Naive B cell (primary cell): ENCODE measurements around the gene CDC42EP3. TPM values are rescaled to one million over a fixed set of nuclear protein-coding genes. Genes with fewer than 3 reads are reported as not detected.

Experiments
- ATAC-seq, 2 donors: fragments of 150-1000 bp; cut with Tn5 transposase; 2 replicates each; pipeline ENCODE4 v1.10.0; 2021; ENCODE audit warnings: low read depth in 2 of 2, mild to moderate bottlenecking in 2 of 2, moderate library complexity in 2 of 2
- DNase-seq: peaks from one replicate; pipeline ENCODE4 v3.0.0; 2022
- H3K27ac Mint-ChIP-seq, 6 donors: one replicate each; pipeline ENCODE4 v1.8.0; 2020 to 2022; ENCODE audit warnings: mild to moderate bottlenecking in 6 of 6, mixed read lengths in 6 of 6, moderate library complexity in 5 of 6, inconsistent platforms in 2 of 6
- H3K27me3 Mint-ChIP-seq, 3 donors: one replicate each; pipeline ENCODE4 v1.8.0; 2021 to 2022; ENCODE audit warnings: mixed read lengths in 3 of 3, mild to moderate bottlenecking in 1 of 3
- H3K36me3 Mint-ChIP-seq, 2 donors: one replicate each; pipeline ENCODE4 v1.8.0; 2020 to 2022; ENCODE audit warnings: mixed read lengths in 2 of 2, inconsistent platforms in 1 of 2, mild to moderate bottlenecking in 1 of 2
- H3K4me1 Mint-ChIP-seq, 3 donors: one replicate each; pipeline ENCODE4 v1.8.0; 2020 to 2022; ENCODE audit warnings: mixed read lengths in 3 of 3, inconsistent platforms in 1 of 3, mild to moderate bottlenecking in 1 of 3, moderate library complexity in 1 of 3
- H3K4me3 Mint-ChIP-seq, 8 donors: one replicate each; pipeline ENCODE4 v1.8.0; 2020 to 2022; ENCODE audit warnings: mild to moderate bottlenecking in 8 of 8, mixed read lengths in 8 of 8, moderate library complexity in 8 of 8, inconsistent platforms in 2 of 8
- H3K9me3 Mint-ChIP-seq, 7 donors: one replicate each; pipeline ENCODE4 v1.8.0; 2020 to 2022; ENCODE audit warnings: mixed read lengths in 7 of 7, mild to moderate bottlenecking in 5 of 7, inconsistent platforms in 2 of 7, moderate library complexity in 1 of 7
- polyA plus RNA-seq, 6 donors: library from polyadenylated mRNA; unstranded; fragments of 300-500 nt; fragmentation: Illumina TruSeq; gene quantifications; one replicate each; pipeline ENCODE4 v1.2.3, GENCODE V29; 2021; ENCODE audit warnings: low read depth in 6 of 6

The CDC42EP3 gene
- polyA plus RNA-seq, 6 donors from 2014 or later: 4.5 to 24.5 (median 12.1) TPM

- peaks cover 0 to 5% (median 0%) of the 10 kb centered on the region in 3 donors for H3K27me3 Mint-ChIP-seq
- peaks cover 0 to 8% (median 0%) of the 10 kb centered on the region in 7 donors for H3K9me3 Mint-ChIP-seq
- H3K4me3 Mint-ChIP-seq: peak overlapping the region in 5 of 8 donors; percentile 48 to 81 (median 51)
- ATAC-seq (no peak), DNase-seq (no peak)
- H3K4me1 Mint-ChIP-seq: peaks cover 34 to 39% (median 38%) of the 10 kb centered on the region in 3 donors
- peaks cover 6 to 9% of the 10 kb centered on the region in 2 donors for H3K36me3 Mint-ChIP-seq
- H3K27ac Mint-ChIP-seq: peak overlapping the region; percentile 86 to 99 (median 96)
These were observed 34.9 kb downstream of the CDC42EP3 start for GRCh38 chr2:37636381-37637066.

GRCh38 chr2:37635504-37636380 is 35.7 kb downstream of the CDC42EP3 start:
- H3K4me3 Mint-ChIP-seq: peak overlapping the region in 7 of 8 donors; percentile 48 to 81 (median 56)
- H3K36me3 Mint-ChIP-seq: peaks cover 0 to 9% of the 10 kb centered on the region in 2 donors
- peak; percentile 82 for DNase-seq
- peaks cover 0 to 9% (median 0%) of the 10 kb centered on the region in 3 donors for H3K27me3 Mint-ChIP-seq
- ATAC-seq: peak; percentile 92
- peaks cover 0 to 8% (median 0%) of the 10 kb centered on the region in 7 donors for H3K9me3 Mint-ChIP-seq
- peaks cover 34 to 39% (median 38%) of the 10 kb centered on the region in 3 donors for H3K4me1 Mint-ChIP-seq
- peak overlapping the region; percentile 86 to 99 (median 96) for H3K27ac Mint-ChIP-seq

GRCh38 chr2:37634914-37635503 is 36.4 kb downstream of the CDC42EP3 start:
- Mint-ChIP-seq H3K27ac (peak overlapping the region; percentile 86 to 99 (median 96)), H3K9me3 (peaks cover 0 to 8% (median 0%) of the 10 kb centered on the region in 7 donors), H3K4me3 (peak overlapping the region in 7 of 8 donors; percentile 48 to 81 (median 56)), H3K27me3 (peaks cover 0 to 10% (median under 1%) of the 10 kb centered on the region in 3 donors), H3K36me3 (peaks cover 0 to 9% of the 10 kb centered on the region in 2 donors), H3K4me1 (peaks cover 34 to 39% (median 38%) of the 10 kb centered on the region in 3 donors)
- DNase-seq (no peak), ATAC-seq (no peak)

- Mint-ChIP-seq H3K27me3 (peaks cover 0 to 10% (median 9%) of the 10 kb centered on the region in 3 donors), H3K9me3 (peaks cover 0 to 8% (median 0%) of the 10 kb centered on the region in 7 donors), H3K36me3 (peaks cover 0 to 9% of the 10 kb centered on the region in 2 donors), H3K4me1 (peaks cover 34 to 39% (median 38%) of the 10 kb centered on the region in 3 donors), H3K4me3 (peak overlapping the region in 2 of 8 donors; percentile 5 to 51), H3K27ac (peak overlapping the region in 3 of 6 donors; percentile 21 to 92 (median 45))
- DNase-seq: no peak
- no peak for ATAC-seq
These were observed 37.6 kb downstream of the CDC42EP3 start for GRCh38 chr2:37633845-37634244.

- no peak overlapping the region for H3K4me3 Mint-ChIP-seq
- peaks cover 34 to 39% (median 38%) of the 10 kb centered on the region in 3 donors for H3K4me1 Mint-ChIP-seq
- peaks cover 0 to 9% of the 10 kb centered on the region in 2 donors for H3K36me3 Mint-ChIP-seq
- no peak for DNase-seq
- H3K9me3 Mint-ChIP-seq: peaks cover 0 to 8% (median 0%) of the 10 kb centered on the region in 7 donors
- H3K27me3 Mint-ChIP-seq: peaks cover 0 to 10% (median 9%) of the 10 kb centered on the region in 3 donors
- no peak for ATAC-seq
- H3K27ac Mint-ChIP-seq: peak overlapping the region in 1 of 6 donors; percentile 62
These were observed 38.2 kb downstream of the CDC42EP3 start for GRCh38 chr2:37633234-37633633.

- DNase-seq (no peak), ATAC-seq (no peak)
- Mint-ChIP-seq H3K27ac (peak overlapping the region in 1 of 6 donors; percentile 41), H3K36me3 (peaks cover 0 to 9% of the 10 kb centered on the region in 2 donors), H3K4me1 (peaks cover 32 to 37% (median 36%) of the 10 kb centered on the region in 3 donors), H3K27me3 (peaks cover 0 to 10% (median 9%) of the 10 kb centered on the region in 3 donors), H3K9me3 (peaks cover 0 to 8% (median 0%) of the 10 kb centered on the region in 7 donors), H3K4me3 (peak overlapping the region in 2 of 8 donors; percentile 7 to 30)
These were observed 39.1 kb downstream of the CDC42EP3 start for GRCh38 chr2:37632310-37632709.

- Mint-ChIP-seq H3K27me3 (peaks cover 0 to 10% (median 9%) of the 10 kb centered on the region in 3 donors), H3K9me3 (peaks cover 0 to 8% (median 0%) of the 10 kb centered on the region in 7 donors), H3K36me3 (peaks cover 0 to 9% of the 10 kb centered on the region in 2 donors), H3K4me3 (no peak overlapping the region), H3K27ac (no peak overlapping the region), H3K4me1 (peaks cover 28 to 33% (median 32%) of the 10 kb centered on the region in 3 donors)
- no peak for ATAC-seq
- DNase-seq: no peak
These were observed 39.7 kb downstream of the CDC42EP3 start for GRCh38 chr2:37631698-37632097.

GRCh38 chr2:37631292-37631691 is 40.1 kb downstream of the CDC42EP3 start:
- H3K4me1 Mint-ChIP-seq: peaks cover 28 to 33% (median 32%) of the 10 kb centered on the region in 3 donors
- no peak overlapping the region for H3K27ac Mint-ChIP-seq

GRCh38 chr2:37630776-37631175 is 40.7 kb downstream of the CDC42EP3 start:
- H3K36me3 Mint-ChIP-seq: peaks cover 0 to 9% of the 10 kb centered on the region in 2 donors
- DNase-seq (no peak), ATAC-seq (no peak)
- H3K9me3 Mint-ChIP-seq: peaks cover 0 to 8% (median 0%) of the 10 kb centered on the region in 7 donors
- peak overlapping the region in 1 of 6 donors; percentile 55 for H3K27ac Mint-ChIP-seq
- H3K4me3 Mint-ChIP-seq: no peak overlapping the region
- H3K27me3 Mint-ChIP-seq: peaks cover 0 to 10% (median 9%) of the 10 kb centered on the region in 3 donors
- H3K4me1 Mint-ChIP-seq: peaks cover 28 to 33% (median 33%) of the 10 kb centered on the region in 3 donors

More at GRCh38 chr2:37631292-37631691, 40.1 kb downstream of the CDC42EP3 start:
- Mint-ChIP-seq H3K27me3 (peaks cover 0 to 10% (median 9%) of the 10 kb centered on the region in 3 donors), H3K36me3 (peaks cover 0 to 9% of the 10 kb centered on the region in 2 donors), H3K9me3 (peaks cover 0 to 8% (median 0%) of the 10 kb centered on the region in 7 donors), H3K4me3 (no peak overlapping the region)
- DNase-seq (no peak), ATAC-seq (no peak)

GRCh38 chr2:37630301-37630700 is 41.1 kb downstream of the CDC42EP3 start:
- DNase-seq: no peak
- Mint-ChIP-seq H3K27ac (no peak overlapping the region), H3K36me3 (peaks cover 0 to 9% of the 10 kb centered on the region in 2 donors), H3K27me3 (peaks cover 0 to 10% (median 9%) of the 10 kb centered on the region in 3 donors), H3K9me3 (peaks cover 0 to 8% (median 0%) of the 10 kb centered on the region in 7 donors), H3K4me3 (no peak overlapping the region), H3K4me1 (peaks cover 28 to 33% (median 33%) of the 10 kb centered on the region in 3 donors)
- ATAC-seq: no peak

GRCh38 chr2:37629529-37629928 is 41.9 kb downstream of the CDC42EP3 start:
- DNase-seq (no peak), ATAC-seq (no peak)
- Mint-ChIP-seq H3K27me3 (peaks cover 0 to 15% (median 15%) of the 10 kb centered on the region in 3 donors), H3K9me3 (peaks cover 0 to 3% (median 0%) of the 10 kb centered on the region in 7 donors), H3K4me3 (no peak overlapping the region), H3K36me3 (peaks cover 0 to 5% of the 10 kb centered on the region in 2 donors), H3K4me1 (peaks cover 28 to 33% (median 32%) of the 10 kb centered on the region in 3 donors), H3K27ac (no peak overlapping the region)

GRCh38 chr2:37627710-37628109 is 43.7 kb downstream of the CDC42EP3 start:
- Mint-ChIP-seq H3K4me1 (peaks cover 34 to 43% (median 42%) of the 10 kb centered on the region in 3 donors), H3K4me3 (no peak overlapping the region), H3K27me3 (peaks cover 0 to 15% (median 15%) of the 10 kb centered on the region in 3 donors), H3K9me3 (no peaks in the 10 kb centered on the region), H3K36me3 (no peaks in the 10 kb centered on the region), H3K27ac (no peak overlapping the region)
- ATAC-seq (no peak), DNase-seq (no peak)
